Heart left ventricle (tissue), 16 donors: ENCODE results near the gene SNW1. TPM values are rescaled to one million over a fixed set of nuclear protein-coding genes. Genes with fewer than 3 reads are reported as not detected.
"Not testable (repeated sequence)": the region's sequence is repeated elsewhere in the genome, so short reads cannot be mapped to it uniquely, and the experiment has no call there.

ENCODE experiments used
- ATAC-seq, 4 donors: fragments of 200-7000 bp; cut with Tn5 transposase; one replicate each; pipeline ENCODE4 v1.9.1; 2020 to 2022; ENCODE audit warnings: moderate library complexity in 4 of 4, mild to moderate bottlenecking in 3 of 4, moderate number of reproducible peaks in 1 of 4
- DNase-seq, 5 donors: peaks; one replicate each; pipeline ENCODE4 v3.0.0-alpha.2; 2020
- H3K27ac ChIP-seq, 12 donors: fragments of 200-600 bp; sonication (generic) in 4 of 12; one replicate each; pipeline versions ENCODE4 v1.5.0 to v1.8.0; 2016 to 2022; ENCODE audit warnings: mild to moderate bottlenecking in 2 of 12
- H3K27me3 ChIP-seq, 9 donors: fragments of 200-600 bp; sonication (generic) in 2 of 9; one replicate each; pipeline versions ENCODE4 v1.5.1 to v1.8.0; 2016 to 2022; ENCODE audit warnings: mild to moderate bottlenecking in 3 of 9
- H3K36me3 ChIP-seq, 9 donors: fragments of 200-600 bp; sonication (generic) in 2 of 9; one replicate each; pipeline versions ENCODE4 v1.5.0 to v1.8.0; 2018 to 2022; ENCODE audit warnings: mild to moderate bottlenecking in 2 of 9
- H3K4me1 ChIP-seq, 12 donors: fragments of 200-600 bp; sonication (generic) in 4 of 12; one replicate each; pipeline versions ENCODE4 v1.5.0 to v1.8.0; 2016 to 2022; ENCODE audit warnings: mild to moderate bottlenecking in 3 of 12
- H3K4me3 ChIP-seq, 12 donors: fragments of 200-600 bp; sonication (generic) in 4 of 12; one replicate each; pipeline versions ENCODE4 v1.5.0 to v1.8.0; 2017 to 2022; ENCODE audit warnings: mild to moderate bottlenecking in 9 of 12, moderate library complexity in 4 of 12
- H3K9me3 ChIP-seq, 12 donors: fragments of 200-600 bp; sonication (generic) in 4 of 12; one replicate each; pipeline versions ENCODE4 v1.5.0 to v1.8.0; 2016 to 2022; ENCODE audit warnings: mild to moderate bottlenecking in 1 of 12
- POLR2A ChIP-seq, 2 donors: fragments of 450-650 bp; IDR thresholded peaks; one replicate each; pipeline ENCODE4 v1.6.1; 2017; ENCODE audit warnings: antibody characterized with exemption in 2 of 2, mild to moderate bottlenecking in 2 of 2, moderate library complexity in 2 of 2
- WGBS, 4 donors: extraction: QIAGEN DNeasy Blood & Tissue Kit in 2 of 4; methylation state at CpG; one replicate each; pipeline versions ENCODE4 v1.1.5 to v1.1.7; 2013 to 2018; 5-methylcytosine and 5-hydroxymethylcytosine counted together
- intact Hi-C, 10 donors: fragments of 100-400 bp; cut with DNase I; formaldehyde crosslinking; loops; one replicate each; pipeline versions ENCODE4 v1.11.1 to v1.14.2; 2022
- polyA plus RNA-seq, 2 donors: library from polyadenylated mRNA; stranded (reverse); fragments of 200-250 nt; gene quantifications; one replicate each; pipeline ENCODE4 v1.2.3, GENCODE V29; 2013
- total RNA-seq, 9 donors: library from RNA; depleted of rRNA in 2 of 9; stranded (reverse); fragments of >200 nt in 2 of 9; fragmentation: NEBNext Ultra II Directional in 3 of 9; extraction: Animal tissue kit (Norgen Biotek cat#: 25700) in 3 of 9; gene quantifications; one replicate each; pipeline versions ENCODE4 v1.1.0 to v1.2.4, GENCODE V29; 2016 to 2023
- TF ChIP-seq, protein P1 (sequence below), 12 donors: fragments of 200-600 bp; sonication (generic) in 4 of 12; IDR thresholded peaks; one replicate each; pipeline versions ENCODE4 v1.5.0 to v1.8.0; 2018 to 2022; ENCODE audit warnings: antibody characterized with exemption in 12 of 12, mild to moderate bottlenecking in 5 of 12
- donor health status: ischemic (EF 13 %, LVEDD 7.1; RV severe dilation, severe dysfunction).
- donor health status: healthy with polysubstance abuse.
- donor health status: DM: no; HTN: yes; CAD: no.
- donor health status: DM: no; HTN: no; CAD: no.
- donor health status: ischemic (EF 25% LVEDD 6.9; RV normal size, moderate dysfunction).
- donor health status: ischemic (EF 25% LVEDD 5.7; RV mildly dilated, moderate dysfunction).
- donor health status: healthy.
- donor health status: DM: yes; HTN: yes; CAD: no.
- donor health status: ischemic (EF 35%, LVEDD 5.7; RV mildly dilated, moderate dysfunction).
- donor health status: nonischemic (EF 11% LVEDD 7.7; RV severe dilation, severe dysfunction).
- donor health status: DM: yes; HTN: yes; CAD: no.
- donor health status: PGD.
- donor health status: ischemic (EF 29% LVEDD 5.4; RV normal size, mild dysfunction).
- donor health status: nonischemic (EF 23%, LVEDD 6.1; RV moderate dilation, normal function).

SNW1 gene
- total and polyA plus RNA-seq, 11 donors: 25.8 to 67.3 (median 47.0) TPM

DNA sequence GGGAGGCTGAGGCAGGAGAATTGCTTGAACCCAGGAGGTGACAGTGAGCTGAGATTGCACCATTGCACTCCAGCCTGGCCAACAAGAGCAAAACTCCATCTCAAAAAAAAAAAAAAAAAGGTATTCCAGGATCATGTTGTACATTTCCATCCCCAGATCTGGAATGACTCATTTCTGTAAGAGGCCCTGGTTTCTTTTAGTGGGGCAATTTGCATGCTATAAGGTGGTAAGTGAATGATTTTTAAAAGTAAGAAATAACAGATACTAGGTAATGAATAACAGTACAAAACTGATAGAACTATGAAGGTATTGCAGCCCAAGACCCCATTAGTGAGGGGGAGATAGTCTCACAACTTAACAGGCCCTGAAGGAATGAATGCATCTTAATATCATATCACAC, 21.2 kb upstream of the SNW1 start:
- intact Hi-C loops: no loop called here
- H3K4me3 ChIP-seq: no peak overlapping the region
- no peak for DNase-seq
- no peaks in the 10 kb centered on the region for H3K9me3 ChIP-seq
- no peaks in the 10 kb centered on the region for H3K4me1 ChIP-seq
- no peak overlapping the region for H3K27ac ChIP-seq
- no peak for TF ChIP-seq POLR2A (IDR thresholded peaks at IDR 0.05)
- TF ChIP-seq, protein P1, sequence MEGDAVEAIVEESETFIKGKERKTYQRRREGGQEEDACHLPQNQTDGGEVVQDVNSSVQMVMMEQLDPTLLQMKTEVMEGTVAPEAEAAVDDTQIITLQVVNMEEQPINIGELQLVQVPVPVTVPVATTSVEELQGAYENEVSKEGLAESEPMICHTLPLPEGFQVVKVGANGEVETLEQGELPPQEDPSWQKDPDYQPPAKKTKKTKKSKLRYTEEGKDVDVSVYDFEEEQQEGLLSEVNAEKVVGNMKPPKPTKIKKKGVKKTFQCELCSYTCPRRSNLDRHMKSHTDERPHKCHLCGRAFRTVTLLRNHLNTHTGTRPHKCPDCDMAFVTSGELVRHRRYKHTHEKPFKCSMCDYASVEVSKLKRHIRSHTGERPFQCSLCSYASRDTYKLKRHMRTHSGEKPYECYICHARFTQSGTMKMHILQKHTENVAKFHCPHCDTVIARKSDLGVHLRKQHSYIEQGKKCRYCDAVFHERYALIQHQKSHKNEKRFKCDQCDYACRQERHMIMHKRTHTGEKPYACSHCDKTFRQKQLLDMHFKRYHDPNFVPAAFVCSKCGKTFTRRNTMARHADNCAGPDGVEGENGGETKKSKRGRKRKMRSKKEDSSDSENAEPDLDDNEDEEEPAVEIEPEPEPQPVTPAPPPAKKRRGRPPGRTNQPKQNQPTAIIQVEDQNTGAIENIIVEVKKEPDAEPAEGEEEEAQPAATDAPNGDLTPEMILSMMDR (IDR thresholded peaks at IDR 0.05): no peak
- no peak for ATAC-seq
- H3K27me3 ChIP-seq: no peaks in the 10 kb centered on the region
- H3K36me3 ChIP-seq: no peaks in the 10 kb centered on the region

- H3K27me3 ChIP-seq, H3K4me3 ChIP-seq, DNase-seq, intact Hi-C loops, H3K36me3 ChIP-seq, H3K9me3 ChIP-seq, ATAC-seq, H3K27ac ChIP-seq, H3K4me1 ChIP-seq: not testable (repeated sequence)
- 80 to 82% (median 80%) methylated on average over 4 of the region's 4 CpGs for WGBS, 4 donors
Measured at GRCh38 chr14:77773966-77774365, 13.0 kb upstream of the SNW1 start.

- H3K9me3 ChIP-seq, H3K4me1 ChIP-seq, ATAC-seq, intact Hi-C loops, DNase-seq, H3K4me3 ChIP-seq, H3K36me3 ChIP-seq, H3K27me3 ChIP-seq: not testable (repeated sequence)
- WGBS, 4 donors: 49 to 61% (median 59%) methylated on average over 2 of the region's 2 CpGs
- H3K27ac ChIP-seq: peak overlapping the region in 1 of 12 donors; percentile 79
Measured at GRCh38 chr14:77768442-77769069, 7.6 kb upstream of the SNW1 start.

GRCh38 chr14:77763978-77764377, 3.0 kb upstream of the SNW1 start:
- ATAC-seq (no peak), DNase-seq (no peak)
- peaks cover 0 to 25% (median 15%) of the 10 kb centered on the region in 12 donors for H3K4me1 ChIP-seq
- H3K36me3 ChIP-seq: no peaks in the 10 kb centered on the region
- H3K27ac ChIP-seq: no peak overlapping the region
- intact Hi-C loops: loop anchor here in 1 of 10 donors (5.0 kb wide), 1 partner anchor 38 kb away; the partner anchor contains the start of gene ADCK1
- TF ChIP-seq, protein P1 (IDR thresholded peaks at IDR 0.05): no peak
- no peak for TF ChIP-seq POLR2A (IDR thresholded peaks at IDR 0.05)
- no peaks in the 10 kb centered on the region for H3K27me3 ChIP-seq
- H3K9me3 ChIP-seq: no peaks in the 10 kb centered on the region
- WGBS, 4 donors: 87 to 92% (median 88%) methylated on average over 3 of the region's 3 CpGs
- H3K4me3 ChIP-seq: no peak overlapping the region

GRCh38 chr14:77763316-77763715, 2.4 kb upstream of the SNW1 start:
- Histone ChIP-seq H3K4me1 (peaks cover 0 to 27% (median 20%) of the 10 kb centered on the region in 12 donors), H3K4me3 (no peak overlapping the region), H3K9me3 (no peaks in the 10 kb centered on the region), H3K36me3 (no peaks in the 10 kb centered on the region), H3K27ac (no peak overlapping the region), H3K27me3 (no peaks in the 10 kb centered on the region)
- WGBS, 4 donors: 60 to 69% (median 65%) methylated on average over 1 of the region's 1 CpG
- DNase-seq (no peak), ATAC-seq (no peak)
- TF ChIP-seq, protein P1 (IDR thresholded peaks at IDR 0.05): no peak
- no peak for TF ChIP-seq POLR2A (IDR thresholded peaks at IDR 0.05)
- intact Hi-C loops: loop anchor here in 1 of 10 donors (5.0 kb wide), 1 partner anchor 39 kb away; the partner anchor contains the start of gene ADCK1
